Measurements from ENCODE around the gene TKT. TPM values are rescaled to one million over a fixed set of nuclear protein-coding genes. Genes with fewer than 3 reads are reported as not detected.

The TKT gene
- total RNA-seq, 1 donor from 2014 or later, result 315 TPM

DNA sequence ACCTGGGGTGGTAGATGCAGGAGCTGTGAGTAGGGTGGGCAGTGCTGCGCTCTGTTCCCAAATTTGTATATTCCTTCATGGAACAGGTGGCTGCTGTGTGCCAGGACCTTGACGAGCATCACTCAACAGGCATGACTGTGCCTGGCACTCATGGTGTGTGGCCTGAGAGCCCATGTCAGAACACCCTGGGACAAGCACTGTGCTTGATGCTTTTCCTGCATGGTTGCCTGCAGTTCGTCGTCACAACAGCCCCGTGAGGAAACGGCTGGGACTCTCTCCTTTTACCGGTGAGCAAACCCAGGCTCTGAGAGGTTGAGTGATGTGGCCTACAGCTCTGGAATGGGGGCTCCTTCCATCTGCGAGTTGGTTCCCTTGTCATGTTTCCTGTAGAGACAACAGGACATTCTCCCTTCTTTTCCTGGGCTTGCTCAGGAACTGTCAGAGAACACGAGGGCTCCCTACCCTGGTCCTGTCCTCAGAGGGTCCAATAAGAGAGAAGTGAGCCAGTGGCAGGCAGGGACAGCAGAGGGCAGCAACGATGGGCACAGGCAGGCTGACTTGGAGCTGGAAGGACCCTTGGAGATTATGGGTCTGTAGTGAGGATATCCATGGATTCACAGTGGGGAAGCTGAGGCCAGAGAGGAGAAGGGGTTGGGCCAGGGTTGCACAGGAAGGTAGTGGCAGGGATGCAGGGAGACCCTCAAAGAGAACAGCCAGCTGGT lies 57.4 kb downstream of the TKT start:
- DNase-seq (ENCODE audit: low read depth in 2 of 2), result no peak

DNA sequence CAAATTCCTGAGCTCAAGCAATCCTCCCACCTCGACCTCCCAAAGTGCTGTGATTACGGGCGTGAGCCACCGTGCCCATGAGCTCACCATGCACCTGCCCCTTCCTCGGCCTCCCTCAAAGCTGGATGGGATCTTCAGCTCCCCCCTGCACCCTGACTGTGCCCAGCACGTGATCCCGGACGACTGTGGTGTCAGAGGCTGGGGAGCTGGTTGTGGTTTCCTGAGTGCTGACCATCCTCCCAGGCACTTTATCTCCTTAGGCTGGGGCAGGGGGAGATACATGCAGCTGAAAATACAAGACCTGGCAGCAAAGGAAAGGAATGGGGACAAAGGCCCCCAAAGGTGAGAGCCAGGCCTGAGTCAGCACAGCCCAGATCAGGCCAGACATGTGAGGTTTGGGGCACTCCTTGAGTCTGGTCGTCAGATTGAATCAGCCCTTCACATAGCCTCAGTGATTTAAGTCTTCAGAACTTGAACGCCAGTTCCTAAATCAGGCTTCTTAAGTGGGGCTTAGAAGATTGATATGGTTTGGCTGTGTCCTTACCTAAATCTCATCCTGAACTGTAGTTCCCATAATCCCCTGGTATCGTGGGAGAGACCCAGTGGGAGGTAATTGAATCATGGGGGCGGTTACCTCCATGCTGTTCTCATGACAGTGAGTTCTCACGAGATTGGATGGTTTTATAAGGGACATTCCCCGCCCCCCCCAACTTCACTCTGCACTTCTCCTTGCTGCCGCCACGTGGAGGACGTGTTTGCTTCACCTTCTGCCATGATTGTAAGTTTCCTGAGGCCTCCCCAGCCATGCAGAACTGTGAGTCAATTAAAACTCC lies 59.0 kb downstream of the TKT start:
- peak in 1 of 2 donors; percentile 58 for DNase-seq (ENCODE audit: low read depth in 2 of 2)

DNA sequence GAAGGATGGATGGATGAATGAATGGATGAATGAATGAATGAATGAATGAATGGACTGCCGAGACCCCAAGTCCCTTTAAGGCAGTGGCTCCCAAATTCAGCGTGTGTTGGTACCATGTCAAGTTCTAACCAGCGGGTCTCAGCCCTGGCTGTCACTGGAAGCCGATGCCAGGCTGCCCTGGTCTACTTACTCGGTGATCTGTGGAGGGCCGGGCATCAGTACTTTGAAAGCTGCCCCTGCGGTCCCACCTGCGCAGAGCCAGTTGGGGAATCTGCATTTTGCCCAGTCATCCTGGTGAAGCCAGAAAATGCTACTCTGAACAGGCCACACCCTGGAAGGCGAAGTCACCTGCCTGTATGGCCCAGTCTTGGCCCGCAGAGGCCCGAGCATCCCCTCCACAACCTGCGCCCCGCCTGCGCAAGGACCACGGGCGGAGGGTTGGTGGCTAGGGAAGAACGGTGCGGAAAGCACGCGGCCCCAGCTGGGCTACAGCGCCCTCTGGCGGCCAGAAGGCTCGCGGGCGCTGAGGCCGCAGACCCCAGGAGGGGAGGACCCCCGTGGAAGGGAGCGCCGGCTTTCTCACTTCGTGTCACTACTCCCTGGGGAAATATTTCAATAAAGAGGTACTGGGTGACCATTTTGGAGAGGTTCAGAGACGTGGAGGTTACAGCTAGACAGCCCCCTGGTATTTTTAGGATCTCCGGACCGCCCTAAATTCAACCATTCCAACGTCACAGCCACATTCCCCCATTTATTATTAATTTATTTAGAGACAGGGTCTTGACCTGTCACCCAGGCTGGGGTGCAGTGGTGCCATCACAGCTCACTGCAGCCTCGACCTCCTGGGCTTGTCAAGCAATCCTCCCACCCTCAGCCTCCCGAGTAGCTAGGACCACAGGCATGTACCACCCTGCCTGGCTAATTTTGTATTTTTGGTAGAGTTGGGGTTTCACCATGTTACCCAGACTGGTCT lies 59.9 kb downstream of the TKT start:
- peak in 1 of 2 donors; percentile 48 for DNase-seq (ENCODE audit: low read depth in 2 of 2)

DNA sequence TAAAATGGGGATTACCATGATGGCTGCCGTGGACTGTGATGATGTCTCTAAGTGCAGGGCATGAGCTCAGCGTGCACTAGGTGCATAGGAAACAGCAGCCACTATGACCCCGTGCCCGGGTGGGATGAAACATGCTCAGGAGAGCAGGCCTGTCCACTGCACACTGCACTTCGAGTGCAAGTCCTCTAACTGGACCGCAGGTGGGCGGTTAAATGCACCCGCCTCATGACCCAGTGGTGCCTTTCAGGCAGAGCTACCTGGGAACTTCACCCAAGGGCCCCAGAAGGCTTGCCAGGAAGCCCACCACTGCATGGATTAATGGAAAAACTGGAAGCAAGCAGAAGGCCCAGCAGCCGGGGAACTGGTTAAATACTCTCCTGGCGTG lies 60.8 kb downstream of the TKT start:
- no peak for DNase-seq (ENCODE audit: low read depth in 2 of 2)

DNA sequence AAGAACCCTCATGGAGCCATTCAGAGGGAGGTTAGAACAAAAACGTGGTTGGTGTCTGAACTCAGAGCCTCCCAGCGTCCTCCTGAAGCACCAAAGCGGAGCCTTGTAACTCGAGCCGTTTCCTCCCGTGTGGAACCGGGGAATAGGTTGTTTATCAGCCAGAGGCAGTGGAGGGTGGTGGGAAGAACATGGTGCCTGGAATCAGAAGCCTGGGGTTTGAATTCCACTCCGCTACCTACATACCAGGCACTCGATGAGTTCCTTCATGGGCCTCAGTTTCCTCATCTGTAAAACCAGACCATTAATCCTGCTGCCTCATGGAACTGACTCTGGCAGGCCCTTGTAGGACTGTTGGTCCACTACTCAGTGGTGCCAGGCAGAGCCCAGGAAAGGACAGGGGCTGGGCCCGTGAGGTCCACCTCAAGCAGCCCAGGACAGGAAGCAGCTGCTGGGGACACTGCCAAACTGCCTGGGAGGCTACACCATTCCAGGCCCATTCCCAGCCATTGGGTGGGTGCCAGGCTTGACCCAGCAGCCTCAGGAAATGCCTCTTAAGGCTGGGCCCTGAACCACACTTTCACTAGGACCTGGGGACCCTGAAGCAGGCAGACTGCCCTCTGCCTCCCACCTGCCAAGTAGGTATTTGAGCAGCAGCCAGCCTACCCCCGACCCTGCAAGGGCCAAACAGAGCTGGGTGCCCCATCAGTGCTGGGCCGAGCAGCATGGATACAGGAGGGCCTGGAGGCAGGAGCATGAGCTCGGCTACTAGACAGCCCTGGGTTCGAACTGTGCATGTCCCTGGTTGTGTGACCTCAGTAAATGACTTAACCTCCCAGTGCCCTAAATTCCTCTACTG lies 61.4 kb downstream of the TKT start:
- DNase-seq (ENCODE audit: low read depth in 2 of 2), result peak; percentile 35 to 70

DNA sequence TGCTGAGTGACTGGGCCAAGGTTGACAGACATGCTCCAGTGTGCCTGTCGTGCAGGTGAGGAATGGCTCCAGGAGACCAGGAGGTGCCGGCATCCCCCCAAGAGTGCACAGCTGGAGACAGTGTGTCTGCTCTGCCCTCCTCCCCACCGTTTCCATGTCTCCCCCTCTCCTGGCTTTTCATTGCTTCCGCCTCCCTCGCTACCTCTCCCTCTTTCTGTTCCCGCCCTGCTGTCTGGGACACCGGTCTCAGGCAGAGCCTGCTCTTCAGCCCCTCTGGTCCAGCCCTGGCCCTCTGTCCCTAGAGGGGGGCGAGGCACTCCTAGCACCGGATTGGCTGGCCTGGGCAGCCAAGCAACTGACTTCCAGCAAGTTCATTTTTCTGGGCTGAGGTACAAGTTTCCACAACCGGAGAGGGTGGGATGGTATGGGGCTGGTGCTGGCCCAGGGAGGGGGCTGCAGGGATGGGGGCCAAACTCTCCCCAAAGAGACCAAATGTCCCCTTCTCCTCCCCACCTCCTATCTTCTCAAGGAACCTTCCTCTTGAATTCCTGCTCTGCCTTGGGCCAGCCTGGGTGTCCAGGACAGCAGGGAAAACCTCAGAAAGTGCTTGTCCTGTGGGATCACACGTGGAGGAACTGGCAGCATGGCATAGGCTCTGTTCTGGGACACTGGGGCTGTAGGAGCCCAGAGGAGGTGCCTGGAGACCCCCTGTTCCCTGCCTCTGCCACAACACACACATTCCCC lies 62.2 kb downstream of the TKT start:
- DNase-seq (ENCODE audit: low read depth in 2 of 2), result no peak

DNA sequence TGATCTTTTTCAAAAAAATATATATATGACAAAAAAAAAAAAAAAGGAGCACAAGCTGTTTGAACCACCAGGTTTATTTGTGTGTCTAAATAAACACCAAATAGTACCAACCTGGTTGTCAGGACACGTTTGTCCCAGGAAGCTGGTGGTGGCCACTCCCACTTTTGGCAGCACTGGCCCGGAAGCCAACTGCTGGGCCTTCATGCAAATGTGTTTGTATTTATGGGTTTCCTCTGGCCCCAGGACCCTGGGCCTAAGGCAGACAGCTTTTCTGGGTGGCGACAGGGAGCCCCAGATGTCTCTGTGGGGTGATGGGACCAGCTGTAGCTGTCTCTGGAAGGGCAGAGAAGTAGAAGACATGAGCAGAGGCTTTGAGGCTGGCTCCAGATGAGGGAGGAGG lies 63.2 kb downstream of the TKT start:
- DNase-seq (ENCODE audit: low read depth in 2 of 2), result no peak

DNA sequence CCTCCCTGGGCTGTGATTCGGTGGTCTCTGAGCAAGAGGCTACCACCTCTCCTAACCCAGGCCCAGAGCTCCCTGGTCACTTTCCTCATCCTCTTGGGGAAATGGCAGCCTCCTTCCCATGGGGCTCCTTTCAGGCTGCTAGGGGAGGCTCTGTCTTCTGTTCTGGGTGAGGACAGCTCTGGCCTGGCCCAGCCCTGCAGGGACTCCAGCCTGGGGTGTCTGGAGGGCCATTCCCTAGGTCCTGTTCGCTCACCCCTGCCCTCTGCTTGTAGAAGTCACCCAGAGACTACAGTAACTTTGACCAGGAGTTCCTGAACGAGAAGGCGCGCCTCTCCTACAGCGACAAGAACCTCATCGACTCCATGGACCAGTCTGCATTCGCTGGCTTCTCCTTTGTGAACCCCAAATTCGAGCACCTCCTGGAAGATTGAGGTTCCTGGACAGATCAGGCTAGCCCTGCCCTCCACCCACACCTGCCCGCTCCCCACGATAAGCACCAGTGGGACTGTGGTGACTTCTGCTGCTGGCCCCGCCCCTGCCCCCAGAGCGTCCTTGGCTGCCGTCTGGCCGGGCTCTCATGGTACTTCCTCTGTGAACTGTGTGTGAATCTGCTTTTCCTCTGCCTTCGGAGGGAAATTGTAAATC lies 63.9 kb downstream of the TKT start:
- no peak for DNase-seq (ENCODE audit: low read depth in 2 of 2)

DNA sequence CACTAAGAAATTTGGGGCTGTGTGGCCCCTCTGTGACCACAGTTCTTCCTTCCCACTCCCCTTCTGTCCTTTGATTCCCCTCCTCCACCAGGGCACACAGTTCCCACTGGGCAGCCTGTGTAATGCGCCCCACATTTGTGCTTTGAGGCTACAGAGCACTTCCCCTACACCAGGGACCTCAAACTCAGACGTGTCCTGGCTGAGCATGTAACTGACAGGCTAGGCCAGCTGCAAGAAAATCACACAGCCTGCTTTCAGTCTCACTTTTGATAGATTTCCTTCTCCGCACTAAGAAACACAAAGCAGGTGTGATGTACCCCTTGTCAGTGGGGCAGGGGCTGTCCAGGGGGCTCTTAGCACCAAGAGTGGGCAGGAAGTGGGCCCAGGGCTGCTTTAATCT lies 65.2 kb downstream of the TKT start:
- DNase-seq (ENCODE audit: low read depth in 2 of 2), result no peak

DNA sequence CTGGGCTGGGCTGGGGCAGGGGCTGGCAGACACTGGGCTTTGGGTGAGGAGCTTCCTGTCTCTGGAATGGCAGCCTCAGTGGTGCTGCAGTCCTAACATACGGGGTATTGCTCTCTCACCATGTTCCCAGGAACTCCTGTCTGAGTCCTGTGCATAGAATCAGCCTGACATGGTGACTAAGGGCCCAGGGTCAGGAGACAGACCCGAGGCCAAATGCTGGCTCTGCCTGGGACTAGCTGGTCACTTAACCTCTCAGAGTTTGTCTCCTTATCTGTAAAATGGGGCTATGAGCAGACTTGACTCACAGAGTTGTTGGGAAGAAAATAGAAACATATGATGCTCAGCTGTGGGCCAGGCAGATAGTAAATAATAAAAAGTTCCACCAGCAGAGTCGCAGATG lies 66.5 kb downstream of the TKT start:
- no peak for DNase-seq (ENCODE audit: low read depth in 2 of 2)

DNA sequence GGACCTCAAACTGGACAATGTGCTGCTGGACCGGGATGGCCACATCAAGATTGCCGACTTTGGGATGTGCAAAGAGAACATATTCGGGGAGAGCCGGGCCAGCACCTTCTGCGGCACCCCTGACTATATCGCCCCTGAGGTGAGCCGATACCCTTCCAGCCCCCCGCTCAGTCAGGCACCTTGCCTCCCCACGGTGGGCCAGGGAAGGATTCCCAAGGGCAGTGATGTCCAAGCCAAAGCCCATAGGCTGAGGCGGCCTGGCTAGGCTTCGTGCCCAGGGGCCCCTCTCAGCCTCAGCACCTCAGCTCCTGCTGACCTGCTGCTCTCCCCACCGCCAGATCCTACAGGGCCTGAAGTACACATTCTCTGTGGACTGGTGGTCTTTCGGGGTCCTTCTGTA lies 67.1 kb downstream of the TKT start:
- DNase-seq (ENCODE audit: low read depth in 2 of 2), result no peak

DNA sequence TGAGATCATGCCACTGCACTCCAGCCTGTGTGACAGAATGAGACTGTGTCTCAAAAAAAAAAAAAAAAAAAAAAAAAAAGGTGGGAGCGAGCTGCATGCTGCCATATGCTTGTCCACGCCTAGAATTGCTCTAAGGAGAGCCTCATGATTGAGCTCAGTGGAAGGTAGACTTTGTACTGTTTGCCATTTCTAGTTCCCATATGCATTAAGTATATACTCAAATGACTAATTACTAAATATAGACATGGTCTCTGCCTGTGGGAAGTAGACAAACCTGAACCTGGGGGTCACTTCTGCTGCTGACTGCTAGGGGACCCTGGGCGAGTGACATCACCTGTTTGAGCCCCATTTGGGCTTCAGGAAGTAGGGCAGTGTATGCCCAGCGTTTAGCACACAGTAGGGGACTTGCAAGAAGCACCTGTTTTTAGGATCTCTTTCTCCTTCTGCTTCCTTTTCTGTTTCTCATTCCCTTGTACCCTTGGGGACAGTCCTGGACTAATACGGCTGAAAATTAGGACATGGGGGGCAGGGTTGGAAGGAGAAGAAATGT lies 67.6 kb downstream of the TKT start:
- DNase-seq (ENCODE audit: low read depth in 2 of 2), result no peak

DNA sequence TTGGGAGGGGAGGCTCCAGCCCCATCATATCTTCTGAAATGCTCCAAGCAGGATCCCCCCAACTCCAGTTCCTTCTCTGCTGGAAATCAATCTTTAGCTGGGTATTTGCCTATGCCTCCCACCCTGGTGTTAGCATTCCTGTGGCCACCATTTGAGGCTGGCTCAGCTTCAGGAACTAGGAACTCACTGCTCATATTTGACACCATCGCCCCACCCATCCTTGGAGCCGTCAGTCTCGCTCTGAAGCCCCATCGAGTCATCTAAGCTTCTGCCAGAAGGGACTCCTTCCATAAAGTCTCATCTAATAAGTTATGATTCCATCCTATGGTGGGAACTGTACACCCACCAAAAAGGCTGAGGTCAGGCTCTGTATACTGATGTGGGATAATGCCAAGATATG lies 68.4 kb downstream of the TKT start:
- DNase-seq (ENCODE audit: low read depth in 2 of 2), result no peak

DNA sequence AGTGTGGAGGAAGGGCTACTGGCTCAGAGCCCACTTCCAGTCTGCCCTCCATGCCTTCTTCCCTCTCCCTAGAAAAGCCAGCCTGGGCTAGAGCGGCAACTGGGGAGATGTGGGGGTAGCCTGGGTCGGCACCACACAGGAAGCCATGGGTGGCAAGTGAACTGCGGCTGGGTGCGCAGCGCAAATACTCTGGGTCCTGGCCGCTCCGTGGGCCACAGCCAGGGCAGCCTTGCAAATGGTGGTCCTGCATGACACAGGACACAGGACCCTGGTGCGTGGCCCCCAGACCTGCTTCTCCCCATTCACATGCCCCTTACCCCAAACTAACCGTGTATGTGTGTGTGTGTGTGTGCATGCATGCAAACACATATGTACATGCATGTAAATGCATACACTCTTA lies 69.1 kb downstream of the TKT start:
- no peak for DNase-seq (ENCODE audit: low read depth in 2 of 2)

DNA sequence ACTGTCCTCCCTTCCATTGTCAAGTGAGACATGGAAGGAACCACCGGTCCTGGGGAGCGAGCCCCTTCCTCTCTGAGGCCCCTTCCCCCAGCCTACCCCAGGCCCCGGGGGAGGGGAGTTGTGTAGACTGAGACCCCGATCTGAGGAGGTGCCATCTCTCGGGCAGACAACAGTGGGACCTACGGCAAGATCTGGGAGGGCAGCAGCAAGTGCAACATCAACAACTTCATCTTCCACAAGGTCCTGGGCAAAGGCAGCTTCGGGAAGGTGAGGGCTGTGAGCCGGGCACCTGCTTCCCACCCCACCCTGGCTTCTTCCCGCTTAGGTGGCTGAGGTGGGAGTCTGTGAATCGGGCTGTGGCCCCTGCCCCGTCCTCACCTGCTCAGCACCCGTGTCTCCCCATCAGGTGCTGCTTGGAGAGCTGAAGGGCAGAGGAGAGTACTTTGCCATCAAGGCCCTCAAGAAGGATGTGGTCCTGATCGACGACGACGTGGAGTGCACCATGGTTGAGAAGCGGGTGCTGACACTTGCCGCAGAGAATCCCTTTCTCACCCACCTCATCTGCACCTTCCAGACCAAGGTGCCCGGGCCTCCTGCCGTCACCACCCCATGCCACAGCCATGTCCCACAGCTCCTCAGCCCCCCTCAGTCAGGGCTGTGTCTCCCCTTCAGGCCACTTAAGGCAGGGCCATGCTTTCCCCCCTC lies 69.9 kb downstream of the TKT start:
- no peak for DNase-seq (ENCODE audit: low read depth in 2 of 2)

DNA sequence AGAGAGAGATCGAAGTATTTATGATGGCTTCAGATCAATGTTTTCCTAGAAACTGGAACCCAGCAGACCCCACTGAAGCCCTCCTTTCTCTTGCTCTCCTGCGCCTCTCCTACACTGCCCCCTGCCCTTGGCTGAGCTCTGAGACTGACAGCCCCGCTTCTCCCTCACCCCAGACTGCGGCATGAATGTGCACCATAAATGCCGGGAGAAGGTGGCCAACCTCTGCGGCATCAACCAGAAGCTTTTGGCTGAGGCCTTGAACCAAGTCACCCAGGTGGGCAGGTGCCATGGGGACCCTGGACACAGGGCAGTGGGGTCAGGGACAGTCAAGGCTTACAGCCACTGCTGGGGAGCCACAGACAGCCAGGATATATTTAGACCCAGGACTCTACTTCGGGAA lies 71.1 kb downstream of the TKT start:
- DNase-seq (ENCODE audit: low read depth in 2 of 2), result no peak

DNA sequence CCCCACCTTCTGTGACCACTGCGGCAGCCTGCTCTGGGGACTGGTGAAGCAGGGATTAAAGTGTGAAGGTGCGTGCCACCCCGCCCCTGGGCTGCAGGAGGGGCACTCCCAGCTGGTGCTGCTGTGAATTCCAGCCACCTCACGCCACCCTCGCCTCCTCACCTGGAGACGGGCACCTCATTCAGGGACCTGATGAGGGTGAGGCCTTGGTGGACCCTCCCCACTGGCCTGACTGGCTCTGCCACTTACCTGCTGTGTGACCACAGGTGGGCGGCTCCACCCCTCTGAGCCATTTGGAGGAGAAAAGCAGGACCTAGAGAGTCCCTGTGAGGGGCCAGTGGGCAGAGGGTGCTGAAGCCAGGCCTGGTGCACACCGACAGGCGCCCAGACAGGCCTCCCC lies 72.3 kb downstream of the TKT start:
- DNase-seq (ENCODE audit: low read depth in 2 of 2), result no peak

DNA sequence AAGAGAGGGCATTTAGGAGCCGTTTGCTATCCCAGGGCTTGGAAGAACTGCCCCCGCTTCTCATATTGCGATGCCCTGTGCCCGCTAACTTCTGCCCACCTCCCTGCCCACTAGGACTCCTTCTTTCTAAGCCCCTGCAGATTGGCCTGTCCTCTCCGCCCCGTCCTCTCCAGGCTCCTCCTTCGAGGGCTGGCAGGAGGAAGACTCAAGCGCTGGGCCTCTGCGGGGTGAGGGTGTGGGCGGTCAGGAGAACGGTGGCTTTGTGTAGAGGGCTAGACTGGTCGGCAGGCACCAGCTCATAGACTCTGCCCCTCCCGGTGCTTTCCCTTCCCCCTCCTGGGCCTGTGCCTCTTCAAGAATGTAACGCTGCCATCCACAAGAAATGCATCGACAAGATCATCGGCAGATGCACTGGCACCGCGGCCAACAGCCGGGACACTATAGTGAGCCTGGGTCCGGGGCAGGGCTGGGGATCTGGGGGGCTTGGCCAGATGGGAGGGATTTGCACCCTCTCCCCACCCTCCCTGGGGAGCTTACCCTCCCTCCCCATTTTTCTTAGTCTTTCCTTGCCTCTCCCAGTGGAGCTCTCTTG lies 73.0 kb downstream of the TKT start:
- DNase-seq (ENCODE audit: low read depth in 2 of 2), result no peak

All from dermis microvascular lymphatic vessel endothelial cell (primary cell).